ENCODE measurements around the gene GIT2.

The GIT2 gene

GRCh38 chr12:109998904-109999648 lies 2.9 kb upstream of the GIT2 start, which contains the start of gene ANKRD13A:
TSS of gene ANKRD13A (plus strand) at chr12:109999430. CDS start at chr12:109999689, 259 bp downstream.
- peak within 1 kb of the TSS; percentile 92 for H3K56ac ChIP-seq (ENCODE audit: low read length)
- H2BK15ac ChIP-seq (replicated peaks; ENCODE audit: low read depth) = no peak within 1 kb of the TSS
- H2AK5ac ChIP-seq (ENCODE audit: low read length) = no peak within 1 kb of the TSS
- H3K18ac ChIP-seq (ENCODE audit: low read length) = peak within 1 kb of the TSS; percentile 84
- H2BK5ac ChIP-seq (ENCODE audit: low read length) = peak within 1 kb of the TSS; percentile 79
- peaks cover 9% of the 10 kb centered on the region for H3K79me1 ChIP-seq (ENCODE audit: low read length)
- H3K9ac ChIP-seq (ENCODE audit: low read length) = peak within 1 kb of the TSS; percentile 79
- H3K4ac ChIP-seq (ENCODE audit: low read depth, low read length) = peak within 1 kb of the TSS; percentile 39
- peaks cover 9% of the 10 kb centered on the region for H3K4me1 ChIP-seq (ENCODE audit: control insufficient read depth, low read depth, low read length)
- H4K8ac ChIP-seq (ENCODE audit: low read depth, low read length) = peak within 1 kb of the TSS; percentile 16
- H3K4me3 ChIP-seq (ENCODE audit: low read length) = peak within 1 kb of the TSS; percentile 60
- peak within 1 kb of the TSS; percentile 95 for H3K4me2 ChIP-seq (ENCODE audit: low read length)
- H4K5ac ChIP-seq (ENCODE audit: low read length) = peak within 1 kb of the TSS; percentile 89
- peak; percentile 97 for DNase-seq
- no peaks in the 10 kb centered on the region for H3K27me3 ChIP-seq (ENCODE audit: insufficient read depth, low read length, poor library complexity)
- peak within 1 kb of the TSS; percentile 32 for H3K23ac ChIP-seq (ENCODE audit: low read length)
- peaks cover 10% of the 10 kb centered on the region for H3K79me2 ChIP-seq (ENCODE audit: control insufficient read depth, insufficient read depth, low read length)
- no peak within 1 kb of the TSS for H3K27ac ChIP-seq (ENCODE audit: low read depth, low read length)
- H2BK120ac ChIP-seq (ENCODE audit: low read depth, low read length) = no peak within 1 kb of the TSS
- H3K36me3 ChIP-seq (ENCODE audit: control insufficient read depth, insufficient read depth, low read length) = no peaks in the 10 kb centered on the region
- WGBS (ENCODE audit: extremely low coverage, insufficient coverage, low lambda C conversion rate) = no CpG with 5 or more reads among the region's 62 CpGs

- no peak overlapping the region for H3K27ac ChIP-seq (ENCODE audit: low read depth, low read length)
- H2BK5ac ChIP-seq (ENCODE audit: low read length) = no peak overlapping the region
- H3K56ac ChIP-seq (ENCODE audit: low read length) = peak overlapping the region; percentile 81
- no peaks in the 10 kb centered on the region for H3K36me3 ChIP-seq (ENCODE audit: control insufficient read depth, insufficient read depth, low read length)
- DNase-seq = no peak
- H2AK5ac ChIP-seq (ENCODE audit: low read length) = no peak overlapping the region
- H3K4me2 ChIP-seq (ENCODE audit: low read length) = peak overlapping the region; percentile 65
- H4K8ac ChIP-seq (ENCODE audit: low read depth, low read length) = peak overlapping the region; percentile 16
- H4K5ac ChIP-seq (ENCODE audit: low read length) = peak overlapping the region; percentile 89
- no peak overlapping the region for H3K4ac ChIP-seq (ENCODE audit: low read depth, low read length)
- no CpG with 5 or more reads among the region's 9 CpGs for WGBS (ENCODE audit: extremely low coverage, insufficient coverage, low lambda C conversion rate)
- H2BK120ac ChIP-seq (ENCODE audit: low read depth, low read length) = no peak overlapping the region
- peaks cover 10% of the 10 kb centered on the region for H3K79me2 ChIP-seq (ENCODE audit: control insufficient read depth, insufficient read depth, low read length)
- peak overlapping the region; percentile 11 for H3K4me3 ChIP-seq (ENCODE audit: low read length)
- H3K9ac ChIP-seq (ENCODE audit: low read length) = peak overlapping the region; percentile 79
- peaks cover 9% of the 10 kb centered on the region for H3K79me1 ChIP-seq (ENCODE audit: low read length)
- peak overlapping the region; percentile 35 for H3K18ac ChIP-seq (ENCODE audit: low read length)
- H3K4me1 ChIP-seq (ENCODE audit: control insufficient read depth, low read depth, low read length) = peaks cover 9% of the 10 kb centered on the region
- no peak overlapping the region for H2BK15ac ChIP-seq (replicated peaks; ENCODE audit: low read depth)
- no peak overlapping the region for H3K23ac ChIP-seq (ENCODE audit: low read length)
- H3K27me3 ChIP-seq (ENCODE audit: insufficient read depth, low read length, poor library complexity) = no peaks in the 10 kb centered on the region
Observed at GRCh38 chr12:109998241-109998903, 2.2 kb upstream of the GIT2 start.

- Histone ChIP-seq H3K4me2 (ENCODE audit: low read length) (no peak overlapping the region), H2AK5ac (ENCODE audit: low read length) (no peak overlapping the region)
- DNase-seq = no peak
Observed at GRCh38 chr12:109997393-109997792, 1.2 kb upstream of the GIT2 start.

GRCh38 chr12:109996483-109996853 lies 300 bp upstream of the GIT2 start:
- WGBS (ENCODE audit: extremely low coverage, insufficient coverage, low lambda C conversion rate) = no CpG with 5 or more reads among the region's 2 CpGs
- Histone ChIP-seq H3K56ac (ENCODE audit: low read length) (no peak overlapping the region), H3K79me2 (ENCODE audit: control insufficient read depth, insufficient read depth, low read length) (peaks cover 10% of the 10 kb centered on the region), H2BK5ac (ENCODE audit: low read length) (no peak overlapping the region), H2BK15ac (replicated peaks; ENCODE audit: low read depth) (no peak overlapping the region), H3K4me3 (ENCODE audit: low read length) (no peak overlapping the region), H4K8ac (ENCODE audit: low read depth, low read length) (no peak overlapping the region), H2AK5ac (ENCODE audit: low read length) (no peak overlapping the region), H4K5ac (ENCODE audit: low read length) (peak overlapping the region; percentile 60), H3K18ac (ENCODE audit: low read length) (no peak overlapping the region), H3K36me3 (ENCODE audit: control insufficient read depth, insufficient read depth, low read length) (no peaks in the 10 kb centered on the region), H3K23ac (ENCODE audit: low read length) (no peak overlapping the region), H3K27me3 (ENCODE audit: insufficient read depth, low read length, poor library complexity) (no peaks in the 10 kb centered on the region), H3K79me1 (ENCODE audit: low read length) (peaks cover 10% of the 10 kb centered on the region), H3K4me2 (ENCODE audit: low read length) (no peak overlapping the region), H3K4me1 (ENCODE audit: control insufficient read depth, low read depth, low read length) (peaks cover 9% of the 10 kb centered on the region), H3K9ac (ENCODE audit: low read length) (no peak overlapping the region), H3K27ac (ENCODE audit: low read depth, low read length) (no peak overlapping the region), H2BK120ac (ENCODE audit: low read depth, low read length) (no peak overlapping the region), H3K4ac (ENCODE audit: low read depth, low read length) (no peak overlapping the region)
- no peak for DNase-seq

More at GRCh38 chr12:109997393-109997792, 1.2 kb upstream of the GIT2 start:
- Histone ChIP-seq H3K4ac (ENCODE audit: low read depth, low read length) (no peak overlapping the region), H3K56ac (ENCODE audit: low read length) (no peak overlapping the region), H3K9ac (ENCODE audit: low read length) (no peak overlapping the region), H3K4me1 (ENCODE audit: control insufficient read depth, low read depth, low read length) (peaks cover 9% of the 10 kb centered on the region), H3K27ac (ENCODE audit: low read depth, low read length) (no peak overlapping the region), H3K79me1 (ENCODE audit: low read length) (peaks cover 10% of the 10 kb centered on the region), H4K8ac (ENCODE audit: low read depth, low read length) (no peak overlapping the region), H2BK15ac (replicated peaks; ENCODE audit: low read depth) (no peak overlapping the region), H3K23ac (ENCODE audit: low read length) (no peak overlapping the region), H3K27me3 (ENCODE audit: insufficient read depth, low read length, poor library complexity) (no peaks in the 10 kb centered on the region), H3K36me3 (ENCODE audit: control insufficient read depth, insufficient read depth, low read length) (no peaks in the 10 kb centered on the region), H3K4me3 (ENCODE audit: low read length) (no peak overlapping the region), H2BK5ac (ENCODE audit: low read length) (no peak overlapping the region), H3K79me2 (ENCODE audit: control insufficient read depth, insufficient read depth, low read length) (peaks cover 10% of the 10 kb centered on the region), H4K5ac (ENCODE audit: low read length) (no peak overlapping the region), H2BK120ac (ENCODE audit: low read depth, low read length) (no peak overlapping the region), H3K18ac (ENCODE audit: low read length) (no peak overlapping the region)
- WGBS (ENCODE audit: extremely low coverage, insufficient coverage, low lambda C conversion rate) = 100% methylated on average over 3 of the region's 4 CpGs

- H3K56ac ChIP-seq (ENCODE audit: low read length) = peak overlapping the region; percentile 93
- no peak overlapping the region for H3K27ac ChIP-seq (ENCODE audit: low read depth, low read length)
- H3K4me3 ChIP-seq (ENCODE audit: low read length) = peak overlapping the region; percentile 86
- DNase-seq = no peak
- H4K5ac ChIP-seq (ENCODE audit: low read length) = no peak overlapping the region
- peak overlapping the region; percentile 83 for H3K4me2 ChIP-seq (ENCODE audit: low read length)
- peaks cover 10% of the 10 kb centered on the region for H3K79me2 ChIP-seq (ENCODE audit: control insufficient read depth, insufficient read depth, low read length)
- no peaks in the 10 kb centered on the region for H3K27me3 ChIP-seq (ENCODE audit: insufficient read depth, low read length, poor library complexity)
- no peak overlapping the region for H3K4ac ChIP-seq (ENCODE audit: low read depth, low read length)
- no peaks in the 10 kb centered on the region for H3K36me3 ChIP-seq (ENCODE audit: control insufficient read depth, insufficient read depth, low read length)
- no CpG with 5 or more reads among the region's 6 CpGs for WGBS (ENCODE audit: extremely low coverage, insufficient coverage, low lambda C conversion rate)
- no peak overlapping the region for H4K8ac ChIP-seq (ENCODE audit: low read depth, low read length)
- H2BK5ac ChIP-seq (ENCODE audit: low read length) = no peak overlapping the region
- H3K9ac ChIP-seq (ENCODE audit: low read length) = peak overlapping the region; percentile 82
- H2BK15ac ChIP-seq (replicated peaks; ENCODE audit: low read depth) = no peak overlapping the region
- no peak overlapping the region for H2BK120ac ChIP-seq (ENCODE audit: low read depth, low read length)
- no peak overlapping the region for H3K18ac ChIP-seq (ENCODE audit: low read length)
- no peak overlapping the region for H3K23ac ChIP-seq (ENCODE audit: low read length)
- H3K79me1 ChIP-seq (ENCODE audit: low read length) = peaks cover 10% of the 10 kb centered on the region
- H2AK5ac ChIP-seq (ENCODE audit: low read length) = no peak overlapping the region
- peaks cover 9% of the 10 kb centered on the region for H3K4me1 ChIP-seq (ENCODE audit: control insufficient read depth, low read depth, low read length)
Observed at GRCh38 chr12:109995361-109995685, 845 bp downstream of the GIT2 start.

Data from mesendoderm (in vitro differentiated cells).